Left lobe of liver (tissue), 2 donors: ENCODE data around the gene USP54. TPM values are rescaled to one million over a fixed set of nuclear protein-coding genes. Genes with fewer than 3 reads are reported as not detected.
"Not testable (repeated sequence)": the region's sequence is repeated elsewhere in the genome, so short reads cannot be mapped to it uniquely, and the experiment has no call there.

Source experiments
- ATAC-seq: fragments of 200-7000 bp; cut with Tn5 transposase; one replicate; pipeline ENCODE4 v1.9.1; 2020; ENCODE audit warnings: mild to moderate bottlenecking, moderate library complexity
- DNase-seq: peaks from one replicate; pipeline ENCODE4 v3.0.0-alpha.2; 2020; ENCODE audit warnings: low spot score
- total RNA-seq: library from RNA; stranded (reverse); gene quantifications from one replicate; pipeline ENCODE4 v1.2.1, GENCODE V29; 2021
- donor health status: DM: no; HTN: no; CAD: no; lungs with moderate emphysema.
- donor health status: DM: no; HTN: yes; CAD: no.

USP54 gene, protein sequence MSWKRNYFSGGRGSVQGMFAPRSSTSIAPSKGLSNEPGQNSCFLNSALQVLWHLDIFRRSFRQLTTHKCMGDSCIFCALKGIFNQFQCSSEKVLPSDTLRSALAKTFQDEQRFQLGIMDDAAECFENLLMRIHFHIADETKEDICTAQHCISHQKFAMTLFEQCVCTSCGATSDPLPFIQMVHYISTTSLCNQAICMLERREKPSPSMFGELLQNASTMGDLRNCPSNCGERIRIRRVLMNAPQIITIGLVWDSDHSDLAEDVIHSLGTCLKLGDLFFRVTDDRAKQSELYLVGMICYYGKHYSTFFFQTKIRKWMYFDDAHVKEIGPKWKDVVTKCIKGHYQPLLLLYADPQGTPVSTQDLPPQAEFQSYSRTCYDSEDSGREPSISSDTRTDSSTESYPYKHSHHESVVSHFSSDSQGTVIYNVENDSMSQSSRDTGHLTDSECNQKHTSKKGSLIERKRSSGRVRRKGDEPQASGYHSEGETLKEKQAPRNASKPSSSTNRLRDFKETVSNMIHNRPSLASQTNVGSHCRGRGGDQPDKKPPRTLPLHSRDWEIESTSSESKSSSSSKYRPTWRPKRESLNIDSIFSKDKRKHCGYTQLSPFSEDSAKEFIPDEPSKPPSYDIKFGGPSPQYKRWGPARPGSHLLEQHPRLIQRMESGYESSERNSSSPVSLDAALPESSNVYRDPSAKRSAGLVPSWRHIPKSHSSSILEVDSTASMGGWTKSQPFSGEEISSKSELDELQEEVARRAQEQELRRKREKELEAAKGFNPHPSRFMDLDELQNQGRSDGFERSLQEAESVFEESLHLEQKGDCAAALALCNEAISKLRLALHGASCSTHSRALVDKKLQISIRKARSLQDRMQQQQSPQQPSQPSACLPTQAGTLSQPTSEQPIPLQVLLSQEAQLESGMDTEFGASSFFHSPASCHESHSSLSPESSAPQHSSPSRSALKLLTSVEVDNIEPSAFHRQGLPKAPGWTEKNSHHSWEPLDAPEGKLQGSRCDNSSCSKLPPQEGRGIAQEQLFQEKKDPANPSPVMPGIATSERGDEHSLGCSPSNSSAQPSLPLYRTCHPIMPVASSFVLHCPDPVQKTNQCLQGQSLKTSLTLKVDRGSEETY (N-terminal part only)
- 4.8 TPM for total RNA-seq

GRCh38 chr10:73590881-73591799 lies at the start of gene USP54:
Gene USP54, minus strand, starts transcription at chr10:73591342. Its CDS starts 15,684 bp downstream, at chr10:73575658.
- DNase-seq (no peak), ATAC-seq (no peak)

DNA sequence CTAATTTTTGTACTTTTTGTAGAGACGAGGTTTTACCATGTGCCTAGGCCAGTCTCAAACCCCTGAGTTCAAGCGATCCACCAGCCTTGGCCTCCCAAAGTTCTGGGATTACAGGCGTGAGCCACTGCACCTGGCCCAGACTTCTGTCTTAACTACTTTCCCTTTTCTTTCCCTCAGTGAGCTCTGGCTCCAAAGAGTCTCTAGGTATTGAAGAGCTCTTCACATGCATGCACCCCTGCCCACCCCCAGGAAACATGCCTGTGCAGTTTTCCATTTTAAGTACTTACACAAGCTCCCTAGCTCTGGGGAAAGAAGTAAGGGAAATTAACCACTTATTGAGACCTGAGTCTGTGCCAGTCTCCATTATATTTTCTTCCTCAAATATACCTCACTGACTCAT lies 48.1 kb upstream of the USP54 start:
- no peak for ATAC-seq
- no peak for DNase-seq

- ATAC-seq (no peak), DNase-seq (no peak)
These were observed 44.6 kb upstream of the USP54 start for GRCh38 chr10:73635781-73636180.

- ATAC-seq, result no peak
- DNase-seq, result no peak
These were observed 43.3 kb upstream of the USP54 start for GRCh38 chr10:73634421-73634820.

DNA sequence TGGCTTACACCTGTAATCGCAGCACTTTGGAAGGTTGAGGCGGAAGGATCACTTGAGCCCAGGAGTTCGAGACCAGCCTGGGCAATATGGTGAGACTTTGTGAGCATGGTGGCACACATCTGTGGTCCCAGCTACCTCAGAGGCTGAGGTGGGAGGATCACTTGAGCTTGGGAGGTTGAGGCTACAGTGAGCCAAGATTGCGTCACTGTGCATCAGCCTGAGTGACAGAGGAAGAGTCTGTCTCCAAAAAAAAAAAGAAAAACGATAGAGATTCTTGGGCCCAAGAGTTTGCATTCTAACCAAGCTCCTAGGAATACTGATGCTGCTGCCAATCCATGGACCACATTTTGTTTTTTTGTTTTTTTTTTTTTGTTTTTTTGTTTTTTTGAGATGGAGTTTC lies 38.0 kb upstream of the USP54 start:
- no peak for ATAC-seq

GRCh38 chr10:73628405-73628804 lies 37.3 kb upstream of the USP54 start:
- ATAC-seq, result no peak

More for the DNA sequence above, 38.0 kb upstream of the USP54 start:
- DNase-seq, result no peak

GRCh38 chr10:73627300-73627699 lies 36.2 kb upstream of the USP54 start:
- no peak for ATAC-seq

More at GRCh38 chr10:73628405-73628804, 37.3 kb upstream of the USP54 start:
- DNase-seq, result no peak

GRCh38 chr10:73625884-73626752 lies 35.0 kb upstream of the USP54 start:
- ATAC-seq, result peak; percentile 97
- DNase-seq, result peak; percentile 92

More at GRCh38 chr10:73627300-73627699, 36.2 kb upstream of the USP54 start:
- no peak for DNase-seq

- no peak for DNase-seq
- ATAC-seq, result peak; percentile 52
These were observed 34.1 kb upstream of the USP54 start for GRCh38 chr10:73625004-73625883.

DNA sequence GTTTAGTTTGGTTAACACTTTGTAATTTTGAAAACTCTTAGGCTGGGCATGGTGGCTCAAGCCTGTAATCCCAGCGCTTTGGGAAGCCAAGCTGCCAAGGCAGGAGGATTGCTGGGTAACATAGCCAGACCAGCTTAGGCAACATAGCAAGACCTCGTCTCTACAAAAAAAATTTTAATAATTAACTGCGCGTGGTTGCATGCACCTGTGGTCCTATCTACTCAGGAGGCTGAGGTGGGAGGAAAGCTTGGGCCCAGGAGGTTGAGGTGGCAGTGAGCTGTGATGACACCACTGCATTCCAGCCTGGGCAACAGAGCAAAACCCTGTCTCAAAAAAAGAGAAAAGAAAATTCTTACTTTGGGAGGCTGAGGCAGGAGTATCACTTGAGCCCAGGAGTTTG lies 31.9 kb upstream of the USP54 start:
- DNase-seq (no peak), ATAC-seq (no peak)

DNA sequence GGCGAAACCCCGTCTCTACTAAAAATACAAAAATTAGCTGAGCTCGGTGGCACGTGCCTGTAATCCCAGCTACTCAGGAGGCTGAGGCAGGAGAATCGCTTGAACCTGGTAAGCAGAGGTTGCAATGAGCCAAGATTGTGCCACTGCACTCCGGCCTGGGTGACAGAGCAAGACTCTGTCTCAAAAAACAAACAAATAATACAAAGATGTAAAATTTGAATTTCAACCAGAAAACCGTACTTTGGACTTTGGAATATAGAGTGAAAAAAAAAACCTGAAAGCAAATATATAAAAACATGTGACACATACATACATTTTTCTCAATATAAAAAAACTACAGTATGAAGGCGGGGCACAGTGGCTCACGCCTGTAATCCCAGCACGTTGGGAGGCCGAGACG lies 29.8 kb upstream of the USP54 start:
- ATAC-seq, DNase-seq: not testable (repeated sequence)

DNA sequence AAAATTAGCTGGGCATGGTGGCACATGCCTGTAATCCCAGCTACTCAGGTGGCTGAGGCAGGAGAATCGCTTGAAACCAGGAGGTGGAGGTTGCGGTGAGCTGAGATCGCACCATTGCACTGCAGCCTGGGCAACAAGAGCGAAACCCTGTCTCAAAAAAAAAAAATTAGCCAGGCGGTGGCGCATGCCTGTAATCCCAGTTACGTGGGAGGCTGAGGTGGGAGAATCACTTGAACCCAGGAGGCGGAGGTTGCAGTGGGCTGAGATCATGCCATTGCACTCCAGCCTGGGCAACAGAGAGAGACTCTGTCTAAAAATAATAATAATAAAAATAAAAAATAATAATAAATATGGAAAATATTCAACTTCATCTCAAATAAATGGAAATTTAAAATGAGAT lies 26.0 kb upstream of the USP54 start:
- ATAC-seq, DNase-seq: not testable (repeated sequence)

DNA sequence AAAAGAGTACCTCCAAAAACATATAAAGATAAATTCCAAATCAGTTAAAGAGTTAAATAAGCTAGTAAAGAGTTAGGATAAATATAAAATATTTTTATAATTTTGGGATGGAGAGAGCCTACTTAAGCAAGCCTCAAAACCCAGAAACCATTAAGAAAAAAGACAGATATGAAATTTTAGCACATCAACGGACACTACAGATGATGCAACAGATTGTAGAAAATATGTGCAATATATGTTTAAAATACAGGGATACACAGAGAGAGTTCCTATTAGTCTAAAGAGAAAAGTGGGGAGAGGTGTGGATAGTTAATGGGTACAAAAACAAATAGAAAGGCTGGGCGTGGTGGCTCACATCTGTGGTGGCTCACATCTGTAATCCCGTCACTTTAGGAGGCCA lies 23.6 kb upstream of the USP54 start:
- ATAC-seq, result no peak
- no peak for DNase-seq

DNA sequence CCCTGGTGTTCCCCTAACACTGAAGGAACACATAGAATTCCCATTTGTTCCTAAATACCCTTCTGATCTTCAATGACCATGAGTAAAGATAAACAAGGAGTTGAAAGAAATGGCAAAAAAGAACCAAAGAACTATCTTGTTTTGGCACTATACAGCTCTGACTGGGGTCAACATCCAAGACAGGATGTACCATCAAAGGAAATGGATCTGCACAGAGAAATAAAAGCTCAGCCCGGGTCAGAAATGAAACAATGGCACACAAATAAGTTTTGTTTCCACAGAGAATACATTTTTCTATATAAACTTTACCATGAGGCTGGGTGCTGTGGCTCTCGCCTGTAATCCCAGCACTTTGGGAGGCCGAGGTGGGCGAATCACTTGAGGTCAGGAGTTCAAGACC lies 18.0 kb upstream of the USP54 start:
- no peak for ATAC-seq
- DNase-seq, result no peak

GRCh38 chr10:73601486-73601921 lies 10.4 kb upstream of the USP54 start:
- DNase-seq, result no peak
- no peak for ATAC-seq

- no peak for ATAC-seq
- DNase-seq, result no peak
These were observed 6.2 kb upstream of the USP54 start for GRCh38 chr10:73597346-73597745.

- DNase-seq, result no peak
- no peak for ATAC-seq
These were observed 2.7 kb upstream of the USP54 start for GRCh38 chr10:73593812-73594211.

GRCh38 chr10:73593110-73593509 lies 2.0 kb upstream of the USP54 start:
- no peak for DNase-seq

More at GRCh38 chr10:73593110-73593509, 2.0 kb upstream of the USP54 start:
- no peak for ATAC-seq
